CD14-positive monocyte (primary cell): Measurements from ENCODE around the gene TEAD2. TPM values are rescaled to one million over a fixed set of nuclear protein-coding genes. Genes with fewer than 3 reads are reported as not detected.

Experiments
- DNase-seq, 3 donors: peaks; one replicate each; pipeline ENCODE4 v3.0.0-alpha.2; 2011 to 2022
- H2AFZ ChIP-seq: 2 replicates; pipeline ENCODE4 v1.6.0; 2012; ENCODE audit warnings: mild to moderate bottlenecking, low read depth, low read length, inconsistent platforms; ENCODE audit not compliant: insufficient read depth, poor library complexity, severe bottlenecking
- H3K27ac ChIP-seq, 2 donors: 1 replicate in 1 of 2; 2 replicates in 1 of 2; pipeline ENCODE4 v1.5.1; 2012 to 2013; ENCODE audit warnings: low read length in 2 of 2, control low read depth in 1 of 2, inconsistent platforms in 1 of 2, low read depth in 1 of 2, mild to moderate bottlenecking in 1 of 2
- H3K27me3 ChIP-seq, 2 donors: one replicate each; pipeline versions ENCODE4 v1.6.0 to v1.6.1; 2011 to 2013; ENCODE audit warnings: low read length in 2 of 2; ENCODE audit not compliant: control insufficient read depth in 2 of 2, insufficient read depth in 2 of 2
- H3K36me3 ChIP-seq, 2 donors: replicated peaks in 1 of 2; 1 replicate in 1 of 2; 2 replicates in 1 of 2; pipeline versions ENCODE4 v1.5.1 to v1.6.1; 2012 to 2013; ENCODE audit warnings: low read length in 2 of 2, control low read depth in 1 of 2, inconsistent platforms in 1 of 2, mild to moderate bottlenecking in 1 of 2; ENCODE audit not compliant: insufficient read depth in 2 of 2, control insufficient read depth in 1 of 2
- H3K4me1 ChIP-seq, 2 donors: 1 replicate in 1 of 2; 2 replicates in 1 of 2; pipeline versions ENCODE4 v1.5.1 to v1.6.1; 2012 to 2013; ENCODE audit warnings: low read length in 2 of 2, control low read depth in 1 of 2, inconsistent platforms in 1 of 2, mild to moderate bottlenecking in 1 of 2, moderate library complexity in 1 of 2; ENCODE audit not compliant: insufficient read depth in 2 of 2, control insufficient read depth in 1 of 2
- H3K4me2 ChIP-seq: replicated peaks from 2 replicates; pipeline ENCODE3; 2012; ENCODE audit warnings: low read length, moderate library complexity, mild to moderate bottlenecking; ENCODE audit not compliant: poor library complexity, severe bottlenecking; ENCODE audit errors: extremely low read depth
- H3K4me3 ChIP-seq, 3 experiments: fragments of 200-600 bp in 1 of 3; sonication (generic) in 1 of 3; replicated peaks in 1 of 3; 1 replicate in 2 of 3; 2 replicates in 1 of 3; pipeline ENCODE4 v1.5.1; 2011 to 2013; ENCODE audit warnings: low read length in 3 of 3, mild to moderate bottlenecking in 3 of 3, control low read depth in 2 of 3, low read depth in 2 of 3, inconsistent platforms in 1 of 3, moderate library complexity in 1 of 3
- H3K79me2 ChIP-seq: 2 replicates; pipeline ENCODE4 v1.6.0; 2012; ENCODE audit warnings: mild to moderate bottlenecking, control low read depth, inconsistent platforms, low read length, moderate library complexity; ENCODE audit not compliant: insufficient read depth
- H3K9ac ChIP-seq: 2 replicates; pipeline ENCODE4 v1.6.0; 2017; ENCODE audit warnings: low read length, mild to moderate bottlenecking; ENCODE audit not compliant: insufficient read depth, poor library complexity, severe bottlenecking
- H3K9me3 ChIP-seq, 2 donors: replicated peaks in 1 of 2; 1 replicate in 1 of 2; 2 replicates in 1 of 2; pipeline versions ENCODE4 v1.5.1 to v1.6.1; 2012 to 2013; ENCODE audit warnings: low read length in 2 of 2, control low read depth in 1 of 2; ENCODE audit not compliant: control insufficient read depth in 1 of 2, insufficient read depth in 1 of 2
- H4K20me1 ChIP-seq: 2 replicates; pipeline ENCODE4 v1.6.0; 2012; ENCODE audit warnings: mild to moderate bottlenecking, low read length, control low read depth, moderate library complexity; ENCODE audit not compliant: insufficient read depth
- H3K27ac Mint-ChIP-seq, 7 donors: one replicate each; pipeline ENCODE4 v1.8.0; 2020; ENCODE audit warnings: mild to moderate bottlenecking in 7 of 7, mixed read lengths in 7 of 7, moderate library complexity in 6 of 7, inconsistent platforms in 2 of 7
- H3K27me3 Mint-ChIP-seq, 3 donors: one replicate each; pipeline ENCODE4 v1.8.0; 2021 to 2022; ENCODE audit warnings: low read depth in 3 of 3, mild to moderate bottlenecking in 3 of 3, mixed read lengths in 3 of 3, moderate library complexity in 3 of 3, inconsistent platforms in 1 of 3
- H3K36me3 Mint-ChIP-seq, 2 donors: one replicate each; pipeline ENCODE4 v1.8.0; 2020; ENCODE audit warnings: mixed read lengths in 2 of 2, inconsistent platforms in 1 of 2, mild to moderate bottlenecking in 1 of 2
- H3K4me1 Mint-ChIP-seq: one replicate; pipeline ENCODE4 v1.8.0; 2020; ENCODE audit warnings: mild to moderate bottlenecking, mixed read lengths
- H3K4me3 Mint-ChIP-seq, 2 donors: one replicate each; pipeline ENCODE4 v1.8.0; 2020; ENCODE audit warnings: mild to moderate bottlenecking in 2 of 2, mixed read lengths in 2 of 2, moderate library complexity in 1 of 2
- H3K9me3 Mint-ChIP-seq, 7 donors: one replicate each; pipeline ENCODE4 v1.8.0; 2020 to 2022; ENCODE audit warnings: mixed read lengths in 7 of 7, mild to moderate bottlenecking in 6 of 7, moderate library complexity in 6 of 7, inconsistent platforms in 2 of 7
- CTCF ChIP-seq: fragments of 200-600 bp; IDR thresholded peaks from one replicate; pipeline ENCODE4 v1.8.0; 2022; ENCODE audit warnings: antibody characterized with exemption, mild to moderate bottlenecking
- WGBS: methylation state at CpG from one replicate; pipeline ENCODE4 v1.1.5; 2013; ENCODE audit warnings: missing lambda C conversion rate; ENCODE audit not compliant: insufficient coverage; 5-methylcytosine and 5-hydroxymethylcytosine counted together
- intact Hi-C, 2 donors: fragments of 100-400 bp; cut with micrococcal nuclease; formaldehyde crosslinking; loops; one replicate each; pipeline versions ENCODE4 v1.15.0 to v1.15.1; 2023
- polyA plus RNA-seq, 3 donors: library from polyadenylated mRNA; depleted of rRNA in 1 of 3; unstranded in 2 of 3; stranded (reverse) in 1 of 3; fragments of 300-500 nt in 2 of 3; fragments of >200 nt in 1 of 3; fragmentation: Illumina TruSeq in 2 of 3; gene quantifications; 1 replicate in 2 of 3; 2 replicates in 1 of 3; pipeline ENCODE4 v1.2.3, GENCODE V29; 2012 to 2021

Gene TEAD2
- polyA plus RNA-seq, 3 donors, result not detected

GRCh38 chr19:49393881-49394280 lies 31.7 kb upstream of the TEAD2 start:
- Histone ChIP-seq H3K9me3 (no peaks in the 10 kb centered on the region), H4K20me1 (no peaks in the 10 kb centered on the region), H3K79me2 (no peaks in the 10 kb centered on the region), H3K27me3 (no peaks in the 10 kb centered on the region), H3K27ac (no peak overlapping the region), H3K36me3 (no peaks in the 10 kb centered on the region), H3K4me2 (no peak overlapping the region), H3K9ac (no peak overlapping the region), H3K4me1 (no peaks in the 10 kb centered on the region), H2AFZ (no peak overlapping the region), H3K4me3 (no peak overlapping the region)
- Mint-ChIP-seq H3K27ac (no peak overlapping the region), H3K9me3 (peaks cover 0 to 3% (median 0%) of the 10 kb centered on the region in 7 donors), H3K36me3 (no peaks in the 10 kb centered on the region), H3K4me1 (peaks cover 9% of the 10 kb centered on the region), H3K27me3 (peaks cover 3 to 16% (median 8%) of the 10 kb centered on the region in 3 donors), H3K4me3 (no peak overlapping the region)
- intact Hi-C loops, result loop anchor here in 1 of 2 donors (5.0 kb wide), 1 partner anchor 48 kb away; the partner anchor contains the start of gene SLC17A7
- no CpG with 5 or more reads among the region's 5 CpGs for WGBS
- no peak for TF ChIP-seq CTCF
- DNase-seq, result no peak

GRCh38 chr19:49391581-49392399 lies 29.6 kb upstream of the TEAD2 start:
- H3K27ac ChIP-seq, result no peak overlapping the region
- 26% methylated on average over 10 of the region's 14 CpGs for WGBS
- H3K27ac Mint-ChIP-seq, result no peak overlapping the region
- no peaks in the 10 kb centered on the region for H3K36me3 ChIP-seq
- peak; percentile 89 for TF ChIP-seq CTCF
- no peaks in the 10 kb centered on the region for H3K79me2 ChIP-seq
- H3K9me3 Mint-ChIP-seq, result peaks cover 0 to 4% (median 0%) of the 10 kb centered on the region in 7 donors
- H3K36me3 Mint-ChIP-seq, result no peaks in the 10 kb centered on the region
- DNase-seq, result peak; percentile 54 to 64 (median 58)
- H3K27me3 Mint-ChIP-seq, result peaks cover 4 to 13% (median 13%) of the 10 kb centered on the region in 3 donors
- H3K27me3 ChIP-seq, result no peaks in the 10 kb centered on the region
- peaks cover 3 to 5% of the 10 kb centered on the region in 2 donors for H3K4me1 ChIP-seq
- no peak overlapping the region for H2AFZ ChIP-seq
- intact Hi-C loops, result loop anchor here (1.0 to 5.0 kb wide), 3 partner anchors 51 to 79 kb away; partner anchors contain the start of gene SLC17A7 (in 1 of the 2)
- H3K9ac ChIP-seq, result no peak overlapping the region
- no peaks in the 10 kb centered on the region for H4K20me1 ChIP-seq
- H3K4me2 ChIP-seq, result no peak overlapping the region
- H3K4me3 ChIP-seq, result no peak overlapping the region
- peak overlapping the region in 1 of 2 donors; percentile 24 for H3K4me3 Mint-ChIP-seq
- H3K9me3 ChIP-seq, result no peaks in the 10 kb centered on the region
- H3K4me1 Mint-ChIP-seq, result peaks cover 19% of the 10 kb centered on the region
